AG04450 (cell line): ENCODE measurements around the gene SUMO3. TPM values are rescaled to one million over a fixed set of nuclear protein-coding genes. Genes with fewer than 3 reads are reported as not detected.

Source experiments
- CTCF ChIA-PET: fragments of 300-600, 350-600 bp; formaldehyde crosslinking; extraction: SDS; loops from one replicate; lab custom pipeline; 2022; ENCODE audit warnings: antibody characterized with exemption, inconsistent platforms; lab: Charles Lee
- POLR2A ChIA-PET: fragments of 350-600 bp; formaldehyde crosslinking; extraction: SDS; loops from one replicate; lab custom pipeline; 2021; ENCODE audit warnings: antibody characterized with exemption, inconsistent platforms; lab: Yijun Ruan, JAX
- DNase-seq: peaks from one replicate; pipeline ENCODE4 v3.0.0-alpha.2; 2011; ENCODE audit warnings: low read depth, low spot score
- H3K27ac ChIP-seq: one replicate; pipeline ENCODE4 v1.5.1; 2012; ENCODE audit warnings: low read depth, low read length, control low read depth
- H3K27me3 ChIP-seq: one replicate; pipeline ENCODE4 v1.6.0; 2012; ENCODE audit warnings: low read length; ENCODE audit not compliant: control insufficient read depth, insufficient read depth
- H3K4me3 ChIP-seq: 2 replicates; pipeline ENCODE4 v1.5.1; 2011; ENCODE audit warnings: mild to moderate bottlenecking, low read depth, low read length, control low read depth
- H3K9me3 ChIP-seq: 2 replicates; pipeline ENCODE4 v1.5.1; 2012; ENCODE audit warnings: low read length; ENCODE audit not compliant: control insufficient read depth, insufficient read depth
- CTCF ChIP-seq: IDR thresholded peaks from 2 replicates; pipeline ENCODE4 v1.5.1; 2011; ENCODE audit warnings: low read depth, low read length, control low read depth, inconsistent platforms
- polyA plus RNA-seq: library from polyadenylated mRNA; depleted of rRNA; stranded (reverse); fragments of >200 nt; gene quantifications from 2 replicates; pipeline ENCODE4 v1.2.3, GENCODE V29; 2011

SUMO3 gene
- polyA plus RNA-seq, 1 experiment = 134 TPM

GRCh38 chr21:44763451-44764318 is 54.2 kb downstream of the SUMO3 start:
- ChIA-PET POLR2A (no interaction called here), CTCF (no interaction called here)
- Histone ChIP-seq H3K4me3 (no peak overlapping the region), H3K27ac (no peak overlapping the region), H3K27me3 (peaks cover 3% of the 10 kb centered on the region), H3K9me3 (no peaks in the 10 kb centered on the region; the same call in 1 of the 2 replicates)
- DNase-seq = no peak
- TF ChIP-seq CTCF = no peak

GRCh38 chr21:44763050-44763378 is 54.8 kb downstream of the SUMO3 start:
- Histone ChIP-seq H3K27ac (no peak overlapping the region), H3K27me3 (peaks cover 3% of the 10 kb centered on the region), H3K9me3 (no peaks in the 10 kb centered on the region; the same call in 1 of the 2 replicates), H3K4me3 (no peak overlapping the region)
- no peak for TF ChIP-seq CTCF
- no peak for DNase-seq
- POLR2A ChIA-PET = no interaction called here
- CTCF ChIA-PET = no interaction called here

- no peak overlapping the region for H3K27ac ChIP-seq
- H3K27me3 ChIP-seq = peaks cover 3% of the 10 kb centered on the region
- TF ChIP-seq CTCF = no peak
- H3K9me3 ChIP-seq = no peaks in the 10 kb centered on the region; the same call in 1 of the 2 replicates
- no peak for DNase-seq
- no peak overlapping the region for H3K4me3 ChIP-seq
- ChIA-PET POLR2A (no interaction called here), CTCF (no interaction called here)
These were observed 55.4 kb downstream of the SUMO3 start for GRCh38 chr21:44762221-44763049.

- TF ChIP-seq CTCF = no peak
- Histone ChIP-seq H3K4me3 (no peak overlapping the region), H3K9me3 (no peaks in the 10 kb centered on the region; the same call in 1 of the 2 replicates), H3K27ac (no peak overlapping the region), H3K27me3 (peaks cover 3% of the 10 kb centered on the region)
- ChIA-PET POLR2A (no interaction called here), CTCF (no interaction called here)
- no peak for DNase-seq
These were observed 56.1 kb downstream of the SUMO3 start for GRCh38 chr21:44761747-44762208.
